T-cell (primary cell): ENCODE results near the gene IQSEC3. TPM values are rescaled to one million over a fixed set of nuclear protein-coding genes. Genes with fewer than 3 reads are reported as not detected.
"Not testable (repeated sequence)": the region's sequence is repeated elsewhere in the genome, so short reads cannot be mapped to it uniquely, and the experiment has no call there.

Source experiments
- ATAC-seq, 4 experiments: fragments of 200-7000 bp in 3 of 4; fragments of 150-1000 bp in 1 of 4; cut with Tn5 transposase; replicated peaks in 1 of 4; 1 replicate in 3 of 4; 2 replicates in 1 of 4; pipeline ENCODE4 v1.10.0; 2021; ENCODE audit warnings: moderate library complexity in 3 of 4, mild to moderate bottlenecking in 2 of 4, moderate number of reproducible peaks in 1 of 4
- CTCF ChIA-PET, 2 donors: fragments of 300-600 bp; sonication (Branson Sonifier 250); formaldehyde crosslinking; loops; one replicate each; lab custom pipeline; 2022; ENCODE audit warnings: antibody characterized with exemption in 2 of 2; lab: Charles Lee
- POLR2A ChIA-PET, 2 donors: fragments of 300-600 bp; sonication (Branson Sonifier 250); formaldehyde crosslinking; loops; one replicate each; lab custom pipeline; 2022; ENCODE audit warnings: antibody characterized with exemption in 2 of 2; lab: Charles Lee
- DNase-seq, 35 experiments: peaks; one replicate each; pipeline versions ENCODE4 v3.0.0 to v3.0.0-alpha.2; 2013 to 2023
- H3K27ac ChIP-seq: one replicate; pipeline ENCODE4 v1.5.1; 2013; ENCODE audit warnings: low read length
- H3K27me3 ChIP-seq, 2 experiments: replicated peaks in 1 of 2; 1 replicate in 1 of 2; 2 replicates in 1 of 2; pipeline versions ENCODE4 v1.6.1 to v1.7.0; 2013; ENCODE audit warnings: low read length in 1 of 2, mixed read lengths in 1 of 2; ENCODE audit not compliant: control insufficient read depth in 2 of 2, insufficient read depth in 2 of 2; ENCODE audit errors: extremely low read depth in 1 of 2
- H3K36me3 ChIP-seq, 2 donors: 1 replicate in 1 of 2; 2 replicates in 1 of 2; pipeline versions ENCODE4 v1.6.1 to v1.7.0; 2013; ENCODE audit warnings: low read length in 1 of 2; ENCODE audit not compliant: control insufficient read depth in 2 of 2, insufficient read depth in 1 of 2; ENCODE audit errors: extremely low read depth in 1 of 2
- H3K4me1 ChIP-seq, 2 experiments: 1 replicate in 1 of 2; 2 replicates in 1 of 2; pipeline versions ENCODE4 v1.6.1 to v1.7.0; 2013; ENCODE audit warnings: low read length in 2 of 2, mixed read lengths in 1 of 2; ENCODE audit not compliant: insufficient read depth in 2 of 2, control insufficient read depth in 1 of 2; ENCODE audit errors: extremely low read depth in 1 of 2
- H3K4me3 ChIP-seq, 2 donors: 1 replicate in 1 of 2; 2 replicates in 1 of 2; pipeline versions ENCODE4 v1.5.1 to v1.7.0; 2013; ENCODE audit warnings: mild to moderate bottlenecking in 2 of 2, low read length in 1 of 2, moderate library complexity in 1 of 2; ENCODE audit not compliant: control insufficient read depth in 1 of 2; ENCODE audit errors: extremely low read depth in 1 of 2
- H3K9me3 ChIP-seq: 2 replicates; pipeline ENCODE4 v1.7.0; 2013
- H3K27ac Mint-ChIP-seq, 2 donors: one replicate each; pipeline ENCODE4 v1.8.0; 2020 to 2021; ENCODE audit warnings: mild to moderate bottlenecking in 2 of 2, mixed read lengths in 2 of 2
- H3K27me3 Mint-ChIP-seq, 2 donors: one replicate each; pipeline ENCODE4 v1.8.0; 2021 to 2022; ENCODE audit warnings: mixed read lengths in 2 of 2
- H3K36me3 Mint-ChIP-seq: one replicate; pipeline ENCODE4 v1.8.0; 2021; ENCODE audit warnings: mixed read lengths
- H3K4me1 Mint-ChIP-seq, 3 donors: one replicate each; pipeline ENCODE4 v1.8.0; 2020 to 2022; ENCODE audit warnings: mixed read lengths in 3 of 3, mild to moderate bottlenecking in 1 of 3
- H3K4me3 Mint-ChIP-seq, 3 donors: one replicate each; pipeline ENCODE4 v1.8.0; 2020 to 2022; ENCODE audit warnings: mild to moderate bottlenecking in 3 of 3, mixed read lengths in 3 of 3, moderate library complexity in 3 of 3
- H3K9me3 Mint-ChIP-seq, 3 donors: one replicate each; pipeline ENCODE4 v1.8.0; 2020 to 2022; ENCODE audit warnings: mixed read lengths in 3 of 3
- WGBS: methylation state at CpG from one replicate; pipeline ENCODE4 v1.1.5; 2013; ENCODE audit warnings: missing lambda C conversion rate; ENCODE audit not compliant: insufficient coverage; 5-methylcytosine and 5-hydroxymethylcytosine counted together
- total RNA-seq, 35 experiments: library from RNA in 6 of 35; stranded (reverse) in 6 of 35; fragments of 120-200 nt in 1 of 35; gene quantifications; one replicate each; pipeline versions ENCODE4 v1.2.1 to v1.2.4 and lab custom pipeline; 2013 to 2026

IQSEC3 gene
- total RNA-seq, 5 donors from 2014 or later (not counting 1 experiment from before 2014, with no cell fraction given), result 0.30 to 7.3 (median 2.9) TPM

DNA sequence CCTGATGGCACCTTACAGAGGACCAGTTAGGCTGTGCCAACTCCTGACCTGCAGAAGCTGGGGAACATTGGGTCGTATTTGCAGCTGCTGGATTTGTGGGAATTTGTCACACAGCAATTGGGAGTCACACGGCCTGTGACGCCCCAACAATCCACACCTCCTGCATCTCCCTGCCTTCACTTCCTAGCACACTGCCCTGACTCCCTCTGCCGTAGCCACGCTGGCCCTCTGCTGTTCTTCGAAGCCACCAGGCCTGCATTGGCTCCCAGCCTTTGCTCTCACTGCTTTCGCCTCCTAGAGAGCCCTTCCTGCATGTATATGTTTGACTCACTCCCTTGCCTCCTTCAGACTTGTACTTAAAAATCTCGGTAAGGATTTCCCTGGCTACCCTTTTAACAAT is 22.2 kb upstream of the IQSEC3 start:
- H3K27me3 ChIP-seq, H3K9me3 ChIP-seq, CTCF ChIA-PET, POLR2A ChIA-PET, H3K9me3 Mint-ChIP-seq, H3K36me3 Mint-ChIP-seq, DNase-seq, H3K4me1 ChIP-seq, H3K4me1 Mint-ChIP-seq, H3K36me3 ChIP-seq, H3K4me3 Mint-ChIP-seq, ATAC-seq, H3K4me3 ChIP-seq, H3K27ac ChIP-seq: not testable (repeated sequence)
- Mint-ChIP-seq H3K27ac (peak overlapping the region in 1 of 2 donors; percentile 53), H3K27me3 (peaks cover 21 to 30% of the 10 kb centered on the region in 2 donors)
- 71% methylated on average over 5 of the region's 8 CpGs for WGBS

DNA sequence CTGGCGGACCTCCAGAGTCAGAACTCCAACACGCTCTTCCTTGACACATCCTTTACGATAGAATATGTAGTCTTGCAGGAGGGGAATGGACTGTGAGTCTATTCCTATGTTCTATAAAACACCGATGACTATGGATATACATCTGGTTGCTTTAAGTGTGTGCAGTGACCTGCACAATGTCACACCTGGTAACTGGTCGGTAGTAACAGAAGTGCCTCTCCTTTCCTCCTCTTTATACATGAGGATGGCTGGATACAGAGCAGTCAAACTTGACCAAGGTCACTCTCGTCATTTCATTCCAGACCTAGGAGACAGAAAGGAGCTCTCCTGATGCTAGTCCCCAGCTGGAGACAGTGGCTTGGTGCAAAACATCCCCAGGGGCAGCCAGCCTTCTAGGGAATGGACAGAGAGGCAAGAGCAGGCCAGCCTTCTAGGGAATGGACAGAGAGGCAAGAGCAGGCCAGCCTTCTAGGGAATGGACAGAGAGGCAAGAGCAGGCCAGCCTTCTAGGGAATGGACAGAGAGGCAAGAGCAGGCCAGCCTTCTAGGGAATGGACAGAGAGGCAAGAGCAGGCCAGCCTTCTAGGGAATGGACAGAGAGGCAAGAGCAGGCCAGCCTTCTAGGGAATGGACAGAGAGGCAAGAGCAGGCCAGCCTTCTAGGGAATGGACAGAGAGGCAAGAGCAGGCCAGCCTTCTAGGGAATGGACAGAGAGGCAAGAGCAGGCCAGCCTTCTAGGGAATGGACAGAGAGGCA is 21.2 kb upstream of the IQSEC3 start:
- POLR2A ChIA-PET, H3K27me3 ChIP-seq, DNase-seq, H3K4me3 ChIP-seq, H3K27ac ChIP-seq, H3K27ac Mint-ChIP-seq, H3K4me1 ChIP-seq, H3K36me3 Mint-ChIP-seq, CTCF ChIA-PET, H3K4me1 Mint-ChIP-seq, H3K9me3 Mint-ChIP-seq, ATAC-seq, H3K4me3 Mint-ChIP-seq, H3K36me3 ChIP-seq, H3K9me3 ChIP-seq: not testable (repeated sequence)
- WGBS, result 88% methylated on average over 1 of the region's 6 CpGs
- peaks cover 18 to 31% of the 10 kb centered on the region in 2 donors for H3K27me3 Mint-ChIP-seq

DNA sequence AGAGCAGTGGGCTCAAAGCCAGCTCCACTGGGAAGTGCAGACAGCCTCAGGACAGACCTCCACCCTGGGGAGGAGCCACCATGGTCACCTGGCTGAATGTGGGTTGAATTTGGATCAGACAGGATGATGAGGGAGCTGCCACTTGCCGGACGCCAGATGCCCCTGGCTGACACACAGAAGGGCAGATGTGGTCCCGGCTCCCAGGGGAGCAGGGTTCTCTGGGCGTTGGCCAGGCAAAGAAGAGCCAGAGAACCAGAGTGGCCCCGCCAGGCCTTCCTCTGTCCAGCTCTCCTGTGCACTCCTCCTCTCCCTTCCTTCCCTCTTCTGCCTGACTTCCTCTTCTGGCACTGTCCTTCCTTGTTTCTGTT is 20.6 kb upstream of the IQSEC3 start:
- H3K4me1 ChIP-seq, H3K36me3 ChIP-seq, H3K27ac ChIP-seq, H3K4me1 Mint-ChIP-seq, H3K27me3 ChIP-seq, H3K36me3 Mint-ChIP-seq, CTCF ChIA-PET, H3K9me3 Mint-ChIP-seq, H3K4me3 ChIP-seq, H3K4me3 Mint-ChIP-seq, H3K9me3 ChIP-seq, H3K27ac Mint-ChIP-seq, POLR2A ChIA-PET, ATAC-seq, DNase-seq: not testable (repeated sequence)
- peaks cover 17 to 32% of the 10 kb centered on the region in 2 donors for H3K27me3 Mint-ChIP-seq
- WGBS, result no CpG with 5 or more reads among the region's 5 CpGs

DNA sequence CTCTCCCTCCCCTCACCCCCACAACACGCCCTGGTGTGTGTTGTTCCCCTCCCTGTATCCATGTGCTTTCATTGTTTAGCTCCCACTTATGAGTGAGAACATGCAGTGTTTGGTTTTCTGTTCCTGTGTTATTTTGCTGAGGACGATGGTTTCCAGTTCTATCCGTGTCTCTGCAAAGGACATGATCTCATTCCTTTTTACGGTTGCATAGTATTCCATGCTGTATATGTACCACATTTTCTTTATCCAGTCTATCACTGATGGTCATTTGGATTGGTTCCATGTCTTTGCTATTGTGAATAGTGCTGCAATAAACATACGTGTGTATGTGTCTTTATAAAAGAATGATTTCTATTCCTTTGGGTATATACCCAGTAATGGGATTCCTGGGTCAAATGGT is 20.0 kb upstream of the IQSEC3 start:
- H3K36me3 ChIP-seq, H3K36me3 Mint-ChIP-seq, H3K4me1 ChIP-seq, POLR2A ChIA-PET, H3K4me3 Mint-ChIP-seq, H3K27ac ChIP-seq, H3K27me3 ChIP-seq, H3K9me3 ChIP-seq, H3K9me3 Mint-ChIP-seq, H3K4me3 ChIP-seq, DNase-seq, ATAC-seq, H3K27ac Mint-ChIP-seq, CTCF ChIA-PET, H3K4me1 Mint-ChIP-seq: not testable (repeated sequence)
- H3K27me3 Mint-ChIP-seq, result peaks cover 20 to 38% of the 10 kb centered on the region in 2 donors
- WGBS, result no CpG with 5 or more reads among the region's 5 CpGs

DNA sequence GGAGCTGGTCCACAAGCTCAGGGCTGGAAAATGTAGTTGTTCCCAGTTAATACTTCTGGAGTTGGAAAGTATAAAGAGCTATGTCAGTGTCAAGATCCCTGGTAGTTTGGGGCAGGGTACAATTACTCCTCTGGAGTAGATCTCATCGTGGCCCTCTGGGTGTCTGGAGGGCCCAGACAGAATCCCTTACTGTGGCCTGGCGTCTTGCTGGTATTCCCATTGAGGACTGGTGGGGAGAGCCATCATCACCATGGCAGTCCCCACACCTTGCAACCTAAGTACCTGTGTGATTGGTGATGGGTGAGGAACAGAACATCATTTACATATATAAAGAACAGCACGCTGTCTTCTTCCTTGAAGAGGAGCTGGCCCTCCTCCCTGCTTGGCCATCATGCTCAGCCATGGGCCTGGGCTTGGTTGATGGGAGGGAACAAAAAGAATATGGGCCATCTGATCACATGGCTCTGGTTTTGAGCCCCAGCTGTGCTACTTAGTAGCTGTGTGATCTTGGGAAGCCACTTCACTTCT is 18.8 kb upstream of the IQSEC3 start:
- H3K27me3 Mint-ChIP-seq, result peaks cover 26 to 45% of the 10 kb centered on the region in 2 donors
- CTCF ChIA-PET, H3K36me3 Mint-ChIP-seq, H3K9me3 Mint-ChIP-seq, H3K27ac Mint-ChIP-seq, DNase-seq, H3K9me3 ChIP-seq, H3K4me1 Mint-ChIP-seq, H3K4me1 ChIP-seq, H3K4me3 ChIP-seq, H3K27ac ChIP-seq, ATAC-seq, POLR2A ChIA-PET, H3K4me3 Mint-ChIP-seq, H3K36me3 ChIP-seq, H3K27me3 ChIP-seq: not testable (repeated sequence)
- WGBS, result 100% methylated on average over 1 of the region's 3 CpGs

DNA sequence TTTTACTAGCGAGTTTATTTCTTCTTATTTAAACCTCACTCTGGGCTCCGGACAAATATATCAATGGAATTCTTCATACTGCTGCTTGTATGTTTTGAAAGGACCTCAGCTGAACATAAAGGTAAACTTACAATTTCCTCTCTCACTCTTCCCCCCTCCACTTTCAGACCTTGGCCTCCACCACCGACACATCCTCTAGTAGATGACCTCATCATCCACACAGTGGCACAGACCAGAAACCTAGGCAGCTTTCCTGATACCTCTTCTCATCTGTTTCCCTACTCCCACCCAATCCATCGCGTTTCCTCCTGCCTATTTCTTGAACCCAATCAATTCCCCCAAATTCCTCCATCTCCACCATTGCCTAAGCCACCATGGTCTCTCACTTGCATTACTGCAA is 17.4 kb upstream of the IQSEC3 start:
- H3K4me1 Mint-ChIP-seq, H3K4me3 ChIP-seq, DNase-seq, H3K4me3 Mint-ChIP-seq, CTCF ChIA-PET, H3K4me1 ChIP-seq, POLR2A ChIA-PET, H3K9me3 ChIP-seq, H3K36me3 Mint-ChIP-seq, H3K27ac ChIP-seq, H3K9me3 Mint-ChIP-seq, ATAC-seq, H3K36me3 ChIP-seq: not testable (repeated sequence)
- 75% methylated on average over 5 of the region's 5 CpGs for WGBS
- H3K27ac Mint-ChIP-seq, result peak overlapping the region in 1 of 2 donors; percentile 51
- H3K27me3 ChIP-seq, result peaks cover 4 to 13% of the 10 kb centered on the region in 2 experiments
- H3K27me3 Mint-ChIP-seq, result peaks cover 38 to 56% of the 10 kb centered on the region in 2 donors
